Parathyroid adenoma (tissue), 2 donors: ENCODE measurements around the gene ZDHHC19.

Experiments
- H2AFZ ChIP-seq: fragments of 300-600 bp; sonication (generic); one replicate; pipeline ENCODE4 v1.7.0; 2017; ENCODE audit warnings: antibody characterized with exemption, mild to moderate bottlenecking
- H3K27ac ChIP-seq: fragments of 300-600 bp; sonication (generic); one replicate; pipeline ENCODE4 v1.7.0; 2017
- H3K27me3 ChIP-seq: fragments of 300-600 bp; sonication (generic); one replicate; pipeline ENCODE4 v1.7.0; 2017; ENCODE audit warnings: low read length; ENCODE audit not compliant: control insufficient read depth, insufficient read depth
- H3K36me3 ChIP-seq: fragments of 300-600 bp; sonication (generic); one replicate; pipeline ENCODE4 v1.7.0; 2017; ENCODE audit warnings: low read length; ENCODE audit not compliant: control insufficient read depth, insufficient read depth
- H3K4me1 ChIP-seq: fragments of 300-600 bp; sonication (generic); one replicate; pipeline ENCODE4 v1.7.0; 2017; ENCODE audit warnings: control low read depth
- H3K4me2 ChIP-seq: fragments of 300-600 bp; sonication (generic); one replicate; pipeline ENCODE4 v1.7.0; 2017; ENCODE audit warnings: low read length
- H3K4me3 ChIP-seq: fragments of 300-600 bp; sonication (generic); one replicate; pipeline ENCODE4 v1.7.0; 2017; ENCODE audit warnings: low read depth, low read length
- H3K79me2 ChIP-seq: fragments of 300-600 bp; sonication (generic); one replicate; pipeline ENCODE4 v1.7.0; 2017; ENCODE audit warnings: control low read depth
- H3K9ac ChIP-seq: fragments of 300-600 bp; sonication (generic); one replicate; pipeline ENCODE4 v1.7.0; 2017; ENCODE audit warnings: mild to moderate bottlenecking
- H3K9me3 ChIP-seq: fragments of 300-600 bp; sonication (generic); one replicate; pipeline ENCODE4 v1.7.0; 2017; ENCODE audit warnings: low read length; ENCODE audit not compliant: control insufficient read depth
- CTCF ChIP-seq: fragments of 300-600 bp; sonication (generic); IDR thresholded peaks from one replicate; pipeline ENCODE4 v1.7.0; 2017; ENCODE audit warnings: antibody characterized with exemption, mild to moderate bottlenecking
- donor health status: primary hyperparathyroidism.

Gene ZDHHC19

DNA sequence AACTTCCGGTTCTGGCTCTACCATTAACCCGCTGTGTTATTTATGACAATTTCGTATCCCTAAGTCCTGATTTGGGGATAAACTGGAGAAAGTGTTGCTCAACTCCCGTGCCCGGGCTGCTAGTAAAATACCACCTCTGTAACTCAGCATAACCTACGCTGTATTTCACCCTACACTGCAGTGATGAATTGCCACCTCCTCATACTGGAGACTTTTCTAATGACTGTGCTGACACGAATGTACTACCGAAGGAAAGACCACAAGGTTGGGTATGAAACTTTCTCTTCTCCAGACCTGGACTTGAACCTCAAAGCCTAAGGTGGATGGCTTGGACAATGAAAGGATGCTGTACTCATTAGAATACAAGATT, 21.7 kb upstream of the ZDHHC19 start:
- no peak overlapping the region for H3K4me2 ChIP-seq
- no peak overlapping the region for H3K9ac ChIP-seq
- no peaks in the 10 kb centered on the region for H3K79me2 ChIP-seq
- H3K4me3 ChIP-seq: no peak overlapping the region
- H3K36me3 ChIP-seq: no peaks in the 10 kb centered on the region
- no peak overlapping the region for H3K27ac ChIP-seq
- H2AFZ ChIP-seq: no peak overlapping the region
- no peaks in the 10 kb centered on the region for H3K9me3 ChIP-seq
- H3K4me1 ChIP-seq: no peaks in the 10 kb centered on the region
- no peak for TF ChIP-seq CTCF
- no peaks in the 10 kb centered on the region for H3K27me3 ChIP-seq

GRCh38 chr3:196232154-196232881, 21.1 kb upstream of the ZDHHC19 start:
- no peak overlapping the region for H3K27ac ChIP-seq
- no peaks in the 10 kb centered on the region for H3K4me1 ChIP-seq
- no peaks in the 10 kb centered on the region for H3K9me3 ChIP-seq
- no peak overlapping the region for H3K4me3 ChIP-seq
- H3K4me2 ChIP-seq: no peak overlapping the region
- H3K27me3 ChIP-seq: no peaks in the 10 kb centered on the region
- H2AFZ ChIP-seq: no peak overlapping the region
- H3K36me3 ChIP-seq: no peaks in the 10 kb centered on the region
- H3K79me2 ChIP-seq: no peaks in the 10 kb centered on the region
- no peak overlapping the region for H3K9ac ChIP-seq
- TF ChIP-seq CTCF: no peak

- no peak overlapping the region for H2AFZ ChIP-seq
- H3K9ac ChIP-seq: no peak overlapping the region
- no peaks in the 10 kb centered on the region for H3K36me3 ChIP-seq
- H3K4me1 ChIP-seq: no peaks in the 10 kb centered on the region
- H3K4me3 ChIP-seq: no peak overlapping the region
- H3K27ac ChIP-seq: no peak overlapping the region
- no peaks in the 10 kb centered on the region for H3K79me2 ChIP-seq
- H3K4me2 ChIP-seq: no peak overlapping the region
- no peaks in the 10 kb centered on the region for H3K9me3 ChIP-seq
- H3K27me3 ChIP-seq: no peaks in the 10 kb centered on the region
- TF ChIP-seq CTCF: no peak
These were observed 16.7 kb upstream of the ZDHHC19 start for GRCh38 chr3:196227629-196228493.

GRCh38 chr3:196227121-196227561, 15.9 kb upstream of the ZDHHC19 start:
- H3K79me2 ChIP-seq: no peaks in the 10 kb centered on the region
- H3K9me3 ChIP-seq: no peaks in the 10 kb centered on the region
- no peak overlapping the region for H2AFZ ChIP-seq
- no peak overlapping the region for H3K4me2 ChIP-seq
- no peak for TF ChIP-seq CTCF
- H3K9ac ChIP-seq: no peak overlapping the region
- no peaks in the 10 kb centered on the region for H3K27me3 ChIP-seq
- H3K27ac ChIP-seq: no peak overlapping the region
- no peaks in the 10 kb centered on the region for H3K4me1 ChIP-seq
- no peak overlapping the region for H3K4me3 ChIP-seq
- no peaks in the 10 kb centered on the region for H3K36me3 ChIP-seq
